ENCODE data around the gene ATP6V0A1.

The ATP6V0A1 gene

DNA sequence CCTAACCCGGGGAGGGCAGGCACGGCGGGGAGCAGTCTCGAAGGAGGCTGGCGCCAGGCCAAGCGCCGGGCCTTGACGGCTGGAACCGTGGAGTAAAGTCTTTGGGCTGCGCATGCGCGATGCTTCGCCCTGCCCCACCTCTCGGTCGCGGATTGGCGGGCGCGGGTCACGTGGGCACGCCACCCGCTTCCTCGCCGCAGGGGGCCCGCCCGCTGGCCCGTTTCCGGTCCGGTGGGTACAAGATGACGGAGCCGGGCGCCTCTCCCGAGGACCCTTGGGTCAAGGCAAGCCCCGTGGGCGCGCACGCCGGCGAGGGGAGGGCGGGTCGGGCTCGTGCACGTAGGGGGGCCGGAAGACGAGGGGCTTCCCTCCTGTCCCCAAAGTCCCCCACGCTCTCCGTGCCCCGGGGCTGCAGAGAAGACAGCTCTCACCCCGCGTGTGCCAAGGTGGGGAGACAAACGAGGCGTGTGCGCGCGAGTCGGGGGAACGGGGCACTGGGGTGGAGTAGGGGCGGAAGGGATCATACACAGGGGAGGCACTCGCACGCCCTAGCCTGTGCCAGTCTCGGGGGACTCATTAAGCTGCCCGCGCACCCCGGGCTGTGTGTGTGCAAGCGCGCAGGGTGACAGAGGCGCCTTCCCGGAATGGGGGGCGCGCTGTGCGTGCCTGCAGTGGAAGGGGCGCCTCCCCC lies 108.3 kb downstream of the ATP6V0A1 start, which contains the start of gene MLX:
Gene MLX (plus strand): TSS at position 218 of the 691 bp plus-strand sequence. CDS start 25 bp downstream, at position 243.
- no peaks in the 10 kb centered on the region for H3K9me3 ChIP-seq (ENCODE audit: control insufficient read depth, insufficient read depth, low read length)
- no peak for DNase-seq (ENCODE audit: low read depth, low spot score)
- no CpG with 5 or more reads among the region's 72 CpGs for whole genome bisulfite sequencing (ENCODE audit: insufficient coverage, insufficient read length)
- H3K4me1 ChIP-seq (ENCODE audit: control insufficient read depth, insufficient read depth, low read length), result peaks cover 3% of the 10 kb centered on the region; the same call in 1 of the 2 replicates
- no peaks in the 10 kb centered on the region for H3K27me3 ChIP-seq (ENCODE audit: control insufficient read depth, insufficient read depth, low read length)
- H3K36me3 ChIP-seq (ENCODE audit: control insufficient read depth, insufficient read depth, low read length), result peaks cover 36% of the 10 kb centered on the region
- no peak within 1 kb of the TSS for H3K27ac ChIP-seq (ENCODE audit: low read length)
- H3K4me3 ChIP-seq (ENCODE audit: low read length), result peak within 1 kb of the TSS; percentile 76

DNA sequence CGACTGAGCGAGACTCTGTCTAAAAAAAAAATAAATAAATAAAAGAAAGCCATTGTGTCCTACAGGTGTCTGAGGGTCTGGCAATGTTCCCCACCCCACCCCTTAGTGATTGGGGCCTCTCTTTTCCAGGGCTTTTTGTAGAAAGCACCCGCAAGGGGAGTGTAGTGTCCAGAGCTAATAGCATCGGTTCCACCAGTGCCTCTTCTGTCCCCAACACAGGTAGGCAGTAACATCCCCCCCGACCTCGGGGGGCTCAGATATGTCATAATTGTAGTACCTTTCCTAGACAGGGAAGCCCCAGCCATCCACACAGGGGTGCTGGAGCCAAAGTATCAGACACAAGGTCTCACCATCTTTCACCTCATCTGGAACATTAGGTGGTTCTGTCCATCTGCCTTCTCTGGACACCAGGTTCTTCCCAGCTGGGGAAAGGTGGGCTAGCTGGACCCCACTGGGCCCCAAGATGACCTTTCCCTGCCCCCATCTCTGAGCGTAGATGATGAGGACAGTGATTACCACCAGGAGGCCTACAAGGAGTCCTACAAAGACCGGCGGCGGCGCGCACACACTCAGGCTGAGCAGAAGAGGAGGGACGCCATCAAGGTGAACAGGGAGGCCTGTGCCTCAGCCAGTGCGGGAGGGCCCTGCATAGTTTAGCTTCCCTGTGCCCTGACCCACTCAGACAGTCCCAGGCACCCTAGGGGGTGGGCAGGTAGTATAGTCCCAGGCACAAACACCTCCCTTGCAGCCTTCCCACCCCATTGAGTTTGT lies 109.8 kb downstream of the ATP6V0A1 start:
- no CpG with 5 or more reads among the region's 14 CpGs for WGBS (ENCODE audit: insufficient coverage, insufficient read length)
- no peak overlapping the region for H3K27ac ChIP-seq (ENCODE audit: low read length)

DNA sequence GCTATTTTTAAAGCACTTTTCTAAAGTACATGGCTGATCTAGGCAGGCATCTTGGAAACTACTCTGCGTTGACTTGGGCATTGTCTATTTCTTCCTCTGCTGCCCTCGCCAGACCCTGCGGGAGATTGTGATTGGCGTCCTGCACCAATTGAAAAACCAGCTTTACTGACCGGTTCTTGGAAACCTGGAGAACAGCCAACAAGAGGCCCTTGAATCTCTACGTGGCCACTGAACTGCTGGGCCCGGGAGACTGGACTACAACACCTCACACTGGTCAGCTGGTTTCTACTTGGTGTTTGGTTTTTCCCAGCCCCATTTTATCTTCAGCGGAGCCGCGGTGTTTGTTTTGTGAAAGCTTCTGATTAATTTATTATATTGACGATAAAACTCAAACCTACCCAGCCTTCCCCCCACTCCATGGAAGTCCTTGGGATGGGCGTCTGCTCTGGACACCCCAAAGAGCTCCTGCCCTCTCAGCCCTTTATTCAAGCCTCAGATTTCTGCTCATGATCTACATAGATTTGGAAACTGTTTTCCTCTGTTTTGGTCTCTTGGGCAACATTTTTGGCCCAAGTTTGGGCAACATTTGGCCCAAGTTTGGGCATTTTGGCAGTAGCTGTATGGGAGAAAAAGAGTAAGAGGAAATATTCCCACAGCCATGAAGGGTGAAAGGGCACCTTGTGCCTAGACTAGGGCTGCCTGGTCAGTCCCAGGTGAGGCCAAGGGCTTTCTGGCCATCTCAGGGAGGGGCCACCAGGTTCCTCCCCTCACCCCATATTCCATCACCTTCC lies 113.0 kb downstream of the ATP6V0A1 start:
- Histone ChIP-seq H3K4me1 (ENCODE audit: control insufficient read depth, insufficient read depth, low read length) (no peaks in the 10 kb centered on the region), H3K27ac (ENCODE audit: low read length) (no peak overlapping the region), H3K27me3 (ENCODE audit: control insufficient read depth, insufficient read depth, low read length) (no peaks in the 10 kb centered on the region), H3K9me3 (ENCODE audit: control insufficient read depth, insufficient read depth, low read length) (no peaks in the 10 kb centered on the region), H3K36me3 (ENCODE audit: control insufficient read depth, insufficient read depth, low read length) (peaks cover 40% of the 10 kb centered on the region), H3K4me3 (ENCODE audit: low read length) (no peak overlapping the region)
- WGBS (ENCODE audit: insufficient coverage, insufficient read length), result no CpG with 5 or more reads among the region's 12 CpGs
- DNase-seq (ENCODE audit: low read depth, low spot score), result no peak

More for the DNA sequence above, 109.8 kb downstream of the ATP6V0A1 start:
- H3K36me3 ChIP-seq (ENCODE audit: control insufficient read depth, insufficient read depth, low read length), result peaks cover 45% of the 10 kb centered on the region
- H3K27me3 ChIP-seq (ENCODE audit: control insufficient read depth, insufficient read depth, low read length), result no peaks in the 10 kb centered on the region
- no peak for DNase-seq (ENCODE audit: low read depth, low spot score)
- H3K4me3 ChIP-seq (ENCODE audit: low read length), result no peak overlapping the region
- H3K9me3 ChIP-seq (ENCODE audit: control insufficient read depth, insufficient read depth, low read length), result no peaks in the 10 kb centered on the region
- no peaks in the 10 kb centered on the region for H3K4me1 ChIP-seq (ENCODE audit: control insufficient read depth, insufficient read depth, low read length)
